H1 (cell line): ENCODE measurements around the gene TRAT1. TPM values are rescaled to one million over a fixed set of nuclear protein-coding genes. Genes with fewer than 3 reads are reported as not detected.
A peak's percentile ranks its signal among the peaks of the same experiment; 100 is the strongest.

Experiments used
- CTCF ChIA-PET: fragments of 300-600 bp; sonication (Branson Sonifier 250); formaldehyde crosslinking; loops from one replicate; lab custom pipeline; 2021; ENCODE audit not compliant: partially characterized antibody; lab: Charles Lee
- POLR2A ChIA-PET: fragments of 300-600 bp; sonication (Branson Sonifier 250); formaldehyde crosslinking; loops from one replicate; lab custom pipeline; 2021; ENCODE audit warnings: inconsistent platforms; ENCODE audit not compliant: partially characterized antibody; lab: Charles Lee
- DNase-seq, 2 experiments: peaks; one replicate each; pipeline versions ENCODE4 v3.0.0 to v3.0.0-alpha.2; 2010 to 2022; ENCODE audit warnings: low spot score in 2 of 2, low read depth in 1 of 2, mixed read lengths in 1 of 2
- FAIRE-seq: peaks from 2 replicates; lab custom pipeline; 2011; peaks lifted over from hg19 to GRCh38; lab: Jason Lieb, UNC
- H2AFZ ChIP-seq: 2 replicates; pipeline ENCODE4 v1.8.1; 2012; ENCODE audit warnings: low read length, inconsistent platforms
- H2AK5ac ChIP-seq: 2 replicates; pipeline ENCODE4 v1.6.1; 2013; ENCODE audit warnings: low read depth, low read length
- H2BK120ac ChIP-seq: replicated peaks from 2 replicates; pipeline ENCODE3; 2013; ENCODE audit warnings: low read depth, low read length, inconsistent platforms
- H2BK12ac ChIP-seq: 2 replicates; pipeline ENCODE4 v1.6.1; 2013; ENCODE audit warnings: low read depth, low read length
- H2BK15ac ChIP-seq: 2 replicates; pipeline ENCODE4 v1.6.1; 2013; ENCODE audit warnings: low read length
- H2BK20ac ChIP-seq: 2 replicates; pipeline ENCODE4 v1.6.1; 2013; ENCODE audit warnings: low read length
- H2BK5ac ChIP-seq: 2 replicates; pipeline ENCODE4 v1.6.1; 2013; ENCODE audit warnings: low read depth, low read length
- H3K14ac ChIP-seq: 2 replicates; pipeline ENCODE4 v1.6.1; 2013; ENCODE audit warnings: inconsistent platforms; ENCODE audit not compliant: insufficient read length
- H3K18ac ChIP-seq: 2 replicates; pipeline ENCODE4 v1.6.1; 2013; ENCODE audit warnings: low read length; ENCODE audit errors: extremely low read depth
- H3K23ac ChIP-seq: 2 replicates; pipeline ENCODE4 v1.6.1; 2013; ENCODE audit warnings: inconsistent platforms; ENCODE audit not compliant: insufficient read length
- H3K23me2 ChIP-seq: 2 replicates; pipeline ENCODE4 v1.6.1; 2013; ENCODE audit warnings: low read depth, low read length
- H3K27ac ChIP-seq: 2 replicates; pipeline ENCODE4 v1.6.1; 2011; ENCODE audit warnings: low read depth, low read length, inconsistent platforms
- H3K27me3 ChIP-seq, 4 experiments: replicated peaks in 1 of 4; 1 replicate in 1 of 4; 2 replicates in 3 of 4; pipeline versions ENCODE4 v1.6.1 to v1.8.1; 2011 to 2013; ENCODE audit warnings: low read length in 3 of 4, mild to moderate bottlenecking in 3 of 4, inconsistent platforms in 2 of 4, mixed read lengths in 2 of 4, moderate library complexity in 1 of 4; ENCODE audit not compliant: control insufficient read depth in 3 of 4, insufficient read depth in 3 of 4; ENCODE audit errors: extremely low read depth in 1 of 4
- H3K36me3 ChIP-seq, 4 experiments: 2 replicates each; pipeline versions ENCODE4 v1.6.1 to v1.8.1; 2011 to 2013; ENCODE audit warnings: mild to moderate bottlenecking in 4 of 4, low read length in 3 of 4, moderate library complexity in 2 of 4, control low read depth in 1 of 4, inconsistent platforms in 1 of 4; ENCODE audit not compliant: insufficient read depth in 4 of 4, control insufficient read depth in 2 of 4
- H3K4ac ChIP-seq: replicated peaks from 2 replicates; pipeline ENCODE3; 2013; ENCODE audit warnings: low read length, low read depth, mixed read lengths, inconsistent platforms; ENCODE audit not compliant: insufficient read length
- H3K4me1 ChIP-seq, 4 experiments: replicated peaks in 1 of 4; 1 replicate in 1 of 4; 2 replicates in 3 of 4; pipeline versions ENCODE4 v1.6.1 to v1.8.1; 2011 to 2013; ENCODE audit warnings: low read length in 3 of 4, inconsistent platforms in 2 of 4, mixed read lengths in 1 of 4; ENCODE audit not compliant: insufficient read depth in 4 of 4, control insufficient read depth in 3 of 4
- H3K4me2 ChIP-seq, 2 experiments: 2 replicates each; pipeline versions ENCODE4 v1.6.1 to v1.8.1; 2011 to 2013; ENCODE audit warnings: low read depth in 2 of 2, low read length in 2 of 2, control low read depth in 1 of 2, inconsistent platforms in 1 of 2, mild to moderate bottlenecking in 1 of 2; ENCODE audit not compliant: insufficient read depth in 1 of 2
- H3K4me3 ChIP-seq, 4 experiments: fragments of 200-600, 300-600 bp in 1 of 4; sonication (generic), shearing (Covaris generic), sonication (Bioruptor Twin) in 1 of 4; 2 replicates each; pipeline versions ENCODE4 v1.5.1 to v1.8.1; 2011 to 2016; ENCODE audit warnings: low read length in 4 of 4, low read depth in 3 of 4, control low read depth in 2 of 4, inconsistent platforms in 2 of 4, mild to moderate bottlenecking in 2 of 4, mixed read lengths in 1 of 4, moderate library complexity in 1 of 4; ENCODE audit not compliant: insufficient read depth in 2 of 4; ENCODE audit errors: extremely low read depth in 1 of 4
- H3K56ac ChIP-seq: replicated peaks from 2 replicates; pipeline ENCODE3; 2013; ENCODE audit warnings: low read depth, mild to moderate bottlenecking, mixed read lengths, low read length, inconsistent platforms; ENCODE audit not compliant: insufficient read length
- H3K79me1 ChIP-seq: 2 replicates; pipeline ENCODE4 v1.6.1; 2013; ENCODE audit warnings: low read depth, low read length, control low read depth
- H3K79me2 ChIP-seq, 2 experiments: 2 replicates each; pipeline versions ENCODE4 v1.6.1 to v1.8.1; 2012 to 2013; ENCODE audit warnings: low read length in 2 of 2, mild to moderate bottlenecking in 2 of 2, inconsistent platforms in 1 of 2; ENCODE audit not compliant: insufficient read depth in 2 of 2, control insufficient read depth in 1 of 2
- H3K9ac ChIP-seq, 4 experiments: replicated peaks in 1 of 4; 1 replicate in 1 of 4; 2 replicates in 3 of 4; pipeline versions ENCODE4 v1.6.1 to v1.8.1; 2011 to 2013; ENCODE audit warnings: low read depth in 3 of 4, low read length in 3 of 4, control low read depth in 2 of 4, mild to moderate bottlenecking in 2 of 4, moderate library complexity in 2 of 4, inconsistent platforms in 1 of 4; ENCODE audit errors: extremely low read depth in 1 of 4
- H3K9me3 ChIP-seq, 2 experiments: 2 replicates each; pipeline versions ENCODE4 v1.6.1 to v1.8.1; 2012 to 2013; ENCODE audit warnings: mild to moderate bottlenecking in 2 of 2, moderate library complexity in 2 of 2, control low read depth in 1 of 2, inconsistent platforms in 1 of 2, low read depth in 1 of 2, low read length in 1 of 2, mixed read lengths in 1 of 2; ENCODE audit not compliant: insufficient read depth in 2 of 2
- H4K20me1 ChIP-seq, 2 experiments: replicated peaks in 1 of 2; 2 replicates each; pipeline versions ENCODE3 to v1.8.1; 2011 to 2013; ENCODE audit warnings: inconsistent platforms in 2 of 2, low read length in 2 of 2, mild to moderate bottlenecking in 1 of 2; ENCODE audit not compliant: insufficient read depth in 2 of 2, control insufficient read depth in 1 of 2
- H4K5ac ChIP-seq: 2 replicates; pipeline ENCODE4 v1.6.1; 2013; ENCODE audit warnings: low read length, low read depth, mixed read lengths, inconsistent platforms; ENCODE audit not compliant: insufficient read length
- H4K8ac ChIP-seq: 2 replicates; pipeline ENCODE4 v1.8.0; 2013; ENCODE audit warnings: mild to moderate bottlenecking, moderate library complexity, low read length, inconsistent platforms; ENCODE audit not compliant: insufficient read depth; ENCODE audit errors: extremely low read depth
- H4K91ac ChIP-seq: replicated peaks from 2 replicates; pipeline ENCODE3; 2013; ENCODE audit warnings: low read length, mixed read lengths, inconsistent platforms; ENCODE audit not compliant: insufficient read length
- RAD21 ChIP-seq, 2 experiments: IDR thresholded peaks in 1 of 2; conservative IDR thresholded peaks in 1 of 2; 2 replicates each; pipeline ENCODE4 v1.6.1; 2011; ENCODE audit warnings: low read depth in 2 of 2, low read length in 2 of 2, improper control_type of control experiment in 1 of 2, inconsistent platforms in 1 of 2, mild to moderate bottlenecking in 1 of 2, moderate library complexity in 1 of 2
- TBP ChIP-seq: IDR thresholded peaks from 2 replicates; pipeline ENCODE4 v1.6.1; 2011; ENCODE audit warnings: low read depth, low read length, improper control_type of control experiment
- WGBS, 2 experiments: shearing (Covaris generic) in 1 of 2; methylation state at CpG; one replicate each; pipeline versions ENCODE4 v1.1.6 to v1.1.7; 2013 to 2015; ENCODE audit warnings: low lambda C conversion rate in 2 of 2, mixed read lengths in 2 of 2, inconsistent platforms in 1 of 2, low coverage in 1 of 2, missing lambda C conversion rate in 1 of 2; ENCODE audit not compliant: insufficient replicate concordance in 2 of 2, insufficient coverage in 1 of 2, insufficient read length in 1 of 2; ENCODE audit errors: extremely low coverage in 1 of 2, missing lambda C conversion rate in 1 of 2; 5-methylcytosine and 5-hydroxymethylcytosine counted together
- polyA plus RNA-seq, 7 experiments: library from polyadenylated mRNA; depleted of rRNA in 3 of 7; stranded (reverse) in 5 of 7; unstranded in 2 of 7; fragments of >200 nt in 5 of 7; fragments of 200-250 nt in 2 of 7; gene quantifications; 1 replicate in 5 of 7; 2 replicates in 1 of 7; 4 replicates in 1 of 7; pipeline versions ENCODE4 v1.2.1 to v1.2.3, GENCODE V29; 2011 to 2013; ENCODE audit warnings: missing spikeins in 2 of 7, mixed read lengths in 2 of 7
- total RNA-seq: library from RNA; stranded (reverse); fragmentation: NEBNext Ultra II Directional; extraction: Animal tissue kit (Norgen Biotek cat#: 25700); gene quantifications from 2 replicates; pipeline ENCODE4 v1.2.1, GENCODE V29; 2021
- TF ChIP-seq, protein P1 (sequence below), 3 experiments: IDR thresholded peaks; 1 replicate in 2 of 3; 2 replicates in 1 of 3; pipeline versions ENCODE4 v1.5.1 to v1.6.1; 2011; ENCODE audit warnings: low read length in 3 of 3, mild to moderate bottlenecking in 3 of 3, inconsistent platforms in 2 of 3, low read depth in 1 of 3, moderate library complexity in 1 of 3; ENCODE audit not compliant: insufficient read depth in 1 of 3; ENCODE audit errors: control extremely low read depth in 1 of 3

Gene TRAT1
- total and polyA plus RNA-seq, 2 of the 8 experiments (the other 6 are each of a cell fraction or from before 2014, with no cell fraction given): not detected

DNA sequence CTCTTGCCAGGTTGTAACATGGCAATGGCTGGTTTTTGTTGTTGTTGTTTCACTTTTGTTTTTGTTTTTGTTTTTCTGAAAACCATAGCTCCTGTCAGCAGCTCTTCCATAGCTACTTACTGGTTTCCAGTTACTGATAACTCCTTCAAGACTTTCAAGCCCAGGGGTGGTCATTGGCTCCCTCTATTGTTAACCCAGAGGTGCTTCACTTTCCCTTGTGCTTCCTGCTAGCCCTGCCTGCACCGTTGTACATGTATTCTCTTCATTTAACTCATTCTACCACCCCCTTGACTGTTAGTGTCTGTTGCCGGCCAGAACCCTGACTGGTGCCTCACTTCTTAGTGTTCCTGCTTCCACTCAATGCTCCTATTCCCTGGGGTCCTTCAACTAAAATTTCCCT, 4.2 kb upstream of the TRAT1 start:
- FAIRE-seq: peak; percentile 99
- Histone ChIP-seq H2AK5ac (no peak overlapping the region), H2AFZ (peak overlapping the region; percentile 53)

More for the DNA sequence above, 4.2 kb upstream of the TRAT1 start:
- H3K27me3 ChIP-seq: no peaks in the 10 kb centered on the region
- no peak overlapping the region for H4K8ac ChIP-seq
- no peaks in the 10 kb centered on the region for H3K9me3 ChIP-seq
- 28% methylated on average over 2 of the region's 2 CpGs; no CpG with 5 or more reads in 1 of the 2 experiments for WGBS, 2 experiments
- H4K91ac ChIP-seq: no peak overlapping the region
- H3K23me2 ChIP-seq: no peaks in the 10 kb centered on the region
- no peak for TF ChIP-seq TBP
- TF ChIP-seq, protein P1, sequence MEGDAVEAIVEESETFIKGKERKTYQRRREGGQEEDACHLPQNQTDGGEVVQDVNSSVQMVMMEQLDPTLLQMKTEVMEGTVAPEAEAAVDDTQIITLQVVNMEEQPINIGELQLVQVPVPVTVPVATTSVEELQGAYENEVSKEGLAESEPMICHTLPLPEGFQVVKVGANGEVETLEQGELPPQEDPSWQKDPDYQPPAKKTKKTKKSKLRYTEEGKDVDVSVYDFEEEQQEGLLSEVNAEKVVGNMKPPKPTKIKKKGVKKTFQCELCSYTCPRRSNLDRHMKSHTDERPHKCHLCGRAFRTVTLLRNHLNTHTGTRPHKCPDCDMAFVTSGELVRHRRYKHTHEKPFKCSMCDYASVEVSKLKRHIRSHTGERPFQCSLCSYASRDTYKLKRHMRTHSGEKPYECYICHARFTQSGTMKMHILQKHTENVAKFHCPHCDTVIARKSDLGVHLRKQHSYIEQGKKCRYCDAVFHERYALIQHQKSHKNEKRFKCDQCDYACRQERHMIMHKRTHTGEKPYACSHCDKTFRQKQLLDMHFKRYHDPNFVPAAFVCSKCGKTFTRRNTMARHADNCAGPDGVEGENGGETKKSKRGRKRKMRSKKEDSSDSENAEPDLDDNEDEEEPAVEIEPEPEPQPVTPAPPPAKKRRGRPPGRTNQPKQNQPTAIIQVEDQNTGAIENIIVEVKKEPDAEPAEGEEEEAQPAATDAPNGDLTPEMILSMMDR (IDR thresholded peaks at IDR 0.05; ENCODE audit: control extremely low read depth in 1 of 3, insufficient read depth in 1 of 3, low read depth in 1 of 3, low read length in 3 of 3): peak; percentile 30 to 81 (median 65); a peak in 3 of 4 replicates
- TF ChIP-seq RAD21 (IDR thresholded peaks at IDR 0.05 in 1 of 2, conservative IDR thresholded peaks at IDR 0.05 in 1 of 2; ENCODE audit: low read depth in 2 of 2, low read length in 2 of 2): peak; percentile 84 to 89
- ChIA-PET CTCF (interaction anchor here (0.6 to 3.0 kb wide), 25 partner anchors 11 to 341 kb away, joined by 3 to 13 read pairs (median 3); no protein-coding TSS in a partner anchor), POLR2A (no interaction called here)
- H3K14ac ChIP-seq: no peak overlapping the region
- H3K4me2 ChIP-seq: no peak overlapping the region
- no peak overlapping the region for H2BK120ac ChIP-seq
- H2BK5ac ChIP-seq: no peak overlapping the region
- no peaks in the 10 kb centered on the region for H3K79me1 ChIP-seq
- no peak overlapping the region for H2BK20ac ChIP-seq
- H3K27ac ChIP-seq: no peak overlapping the region
- peak in 1 of 2 experiments; percentile 34 for DNase-seq
- no peak overlapping the region for H3K4me3 ChIP-seq
- no peaks in the 10 kb centered on the region for H4K20me1 ChIP-seq
- no peak overlapping the region for H2BK12ac ChIP-seq
- H3K18ac ChIP-seq: no peak overlapping the region
- H3K23ac ChIP-seq: no peak overlapping the region
- no peak overlapping the region for H4K5ac ChIP-seq
- no peaks in the 10 kb centered on the region for H3K79me2 ChIP-seq
- no peak overlapping the region for H3K56ac ChIP-seq
- H2BK15ac ChIP-seq: no peak overlapping the region
- H3K4me1 ChIP-seq: no peaks in the 10 kb centered on the region
- H3K4ac ChIP-seq: no peak overlapping the region
- H3K9ac ChIP-seq: no peak overlapping the region
- no peaks in the 10 kb centered on the region; a peak in 1 of 8 replicates for H3K36me3 ChIP-seq
